GM19395 (cell line): ENCODE data around the gene SLC7A6.

Source experiments
- ATAC-seq: cut with Tn5 transposase; IDR thresholded peaks from one replicate; pipeline ENCODE4 v1.9.1; 2021; ENCODE audit warnings: mild to moderate bottlenecking, moderate library complexity; ENCODE audit not compliant: unreplicated experiment

SLC7A6 gene

DNA sequence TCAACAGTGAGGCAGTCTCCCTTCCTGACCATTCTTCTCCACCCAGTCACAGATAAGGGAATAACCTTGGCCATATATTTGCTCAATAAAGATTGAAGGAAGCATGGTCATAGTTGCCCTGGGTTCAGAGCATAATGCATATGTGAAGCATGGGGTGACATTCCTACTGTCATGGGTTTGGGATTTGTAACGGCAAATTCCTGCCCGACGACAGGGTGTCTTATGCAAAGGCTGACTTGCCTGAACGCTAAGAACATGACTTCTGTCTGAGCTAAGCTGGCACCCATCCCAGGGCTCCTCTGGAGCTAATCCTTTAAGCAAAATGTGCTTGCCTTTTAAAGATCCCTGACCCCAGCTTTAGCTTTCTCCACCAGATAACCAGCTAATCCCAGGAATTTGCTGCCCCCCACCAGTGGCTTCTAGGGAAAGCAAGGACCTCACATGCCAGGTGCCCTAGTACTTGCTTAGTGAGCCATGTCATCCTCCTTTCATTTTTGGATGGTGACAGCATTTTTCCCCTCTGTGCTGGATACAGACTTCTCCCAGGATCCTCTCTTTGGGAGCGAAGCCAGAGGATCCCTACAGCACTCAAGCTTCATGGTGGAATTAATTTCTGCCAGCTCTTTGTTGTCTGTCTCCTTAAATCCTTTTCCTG, 34.7 kb downstream of the SLC7A6 start:
- ATAC-seq: no peak

DNA sequence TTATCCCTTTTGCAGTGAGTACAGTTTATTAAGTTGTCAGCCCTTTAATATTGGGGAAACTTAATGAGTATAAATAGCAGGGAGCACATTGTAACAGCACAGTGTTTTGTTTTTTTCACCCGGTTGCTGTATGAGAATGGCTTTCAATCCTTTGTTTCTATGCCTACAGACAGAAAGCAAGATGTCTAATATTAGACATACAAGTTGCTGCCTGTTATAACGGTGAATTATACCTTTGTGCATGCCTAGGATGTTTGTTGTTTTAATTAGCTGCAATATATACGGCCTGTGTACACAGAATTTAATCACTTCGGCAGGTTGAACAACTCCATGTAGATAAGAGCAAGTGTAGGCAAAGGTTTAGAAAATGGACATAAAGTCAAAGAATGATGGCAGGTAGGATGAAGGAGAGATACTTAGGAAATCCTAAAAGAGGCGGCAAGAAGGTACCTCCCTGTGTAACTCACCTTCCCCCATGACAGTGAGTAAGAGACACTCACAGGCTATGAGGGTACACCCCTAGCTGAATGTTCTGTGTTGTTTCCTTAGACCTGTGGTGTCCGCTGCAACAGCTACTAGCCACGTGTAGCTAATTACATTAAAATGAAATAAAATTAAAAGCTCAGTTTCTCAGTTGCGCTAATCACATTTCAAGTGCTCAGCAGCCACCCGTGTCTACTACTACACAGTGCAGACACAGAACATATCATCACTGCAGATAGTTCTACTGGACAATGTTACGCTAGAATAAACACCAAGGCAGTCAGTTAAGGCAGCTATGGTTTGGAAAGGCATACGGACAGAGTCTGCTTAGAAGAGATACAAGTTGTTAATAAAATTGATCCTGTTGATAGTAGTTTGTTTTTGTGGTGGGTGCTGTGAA, 35.5 kb downstream of the SLC7A6 start:
- no peak for ATAC-seq

DNA sequence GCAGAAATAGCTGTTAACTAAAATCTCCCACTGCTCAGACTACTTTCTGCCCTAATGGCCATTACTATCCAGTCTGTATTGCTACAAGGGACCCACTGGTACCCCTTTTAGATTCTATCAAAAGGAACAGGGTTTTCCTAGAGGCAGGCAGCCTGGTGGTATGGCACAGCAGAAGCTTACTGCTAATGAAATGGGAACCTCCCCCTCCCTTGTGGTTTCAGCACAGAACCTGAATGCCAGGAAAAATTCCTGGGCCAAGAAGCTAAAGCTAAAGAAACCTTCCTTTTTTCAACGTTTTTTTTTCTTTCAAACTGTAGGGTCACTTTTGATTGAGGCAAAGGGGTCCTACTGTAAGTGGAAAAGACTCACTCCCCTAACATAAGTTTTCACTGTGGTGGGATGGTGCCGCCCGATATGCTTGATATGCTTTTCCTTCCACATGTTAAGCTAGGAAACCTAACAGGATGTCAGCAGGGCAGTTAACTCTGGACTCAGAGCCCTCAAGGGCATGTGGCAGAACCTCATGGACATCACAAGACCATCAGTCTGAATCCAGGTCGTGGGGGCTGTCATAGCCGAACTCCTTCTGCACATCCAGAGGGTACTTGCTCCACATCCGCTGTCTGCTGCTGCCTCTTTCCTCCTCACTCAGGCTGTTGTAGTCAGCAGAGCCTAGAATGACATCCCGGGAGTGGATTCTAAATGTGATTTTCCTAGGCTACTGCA, 36.6 kb downstream of the SLC7A6 start:
- ATAC-seq: no peak

DNA sequence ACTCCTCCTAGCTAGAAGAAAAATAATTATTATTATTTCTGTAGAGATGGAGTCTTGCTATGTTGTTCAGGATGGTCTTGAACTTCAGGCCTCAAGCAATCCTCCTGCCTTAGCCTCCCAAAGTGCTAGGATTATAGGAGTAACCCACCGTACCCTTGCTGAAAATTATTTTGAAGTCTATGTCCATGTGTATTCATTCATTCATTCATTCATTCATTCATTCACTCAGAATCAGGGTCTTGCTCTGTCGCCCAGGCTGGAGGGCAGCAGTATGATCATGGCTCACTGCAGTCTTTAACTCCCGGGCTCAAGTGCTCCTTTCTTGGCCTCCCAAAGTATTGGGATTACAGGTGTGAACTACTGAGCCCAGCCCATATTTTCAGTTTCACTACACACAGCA, 42.3 kb downstream of the SLC7A6 start:
- no peak for ATAC-seq

DNA sequence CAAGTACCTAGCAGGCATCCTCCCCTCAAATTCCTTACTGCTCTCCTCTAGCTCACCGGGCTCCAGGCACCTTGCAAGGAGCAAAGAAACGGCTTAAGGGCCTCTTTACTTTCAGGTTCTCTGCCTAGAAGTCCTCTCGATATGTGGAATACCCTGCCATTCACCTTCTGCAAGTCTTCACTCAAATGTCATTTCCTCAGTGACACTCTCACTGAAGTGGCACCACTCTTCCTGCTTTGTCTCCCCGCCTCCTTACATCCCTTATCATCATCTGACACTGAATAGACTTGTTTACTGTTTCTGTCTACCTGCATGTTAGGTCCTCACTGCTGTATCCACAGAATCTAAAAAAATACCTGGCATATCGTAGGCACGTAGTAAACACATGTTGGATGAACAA, 45.5 kb downstream of the SLC7A6 start:
- no peak for ATAC-seq

DNA sequence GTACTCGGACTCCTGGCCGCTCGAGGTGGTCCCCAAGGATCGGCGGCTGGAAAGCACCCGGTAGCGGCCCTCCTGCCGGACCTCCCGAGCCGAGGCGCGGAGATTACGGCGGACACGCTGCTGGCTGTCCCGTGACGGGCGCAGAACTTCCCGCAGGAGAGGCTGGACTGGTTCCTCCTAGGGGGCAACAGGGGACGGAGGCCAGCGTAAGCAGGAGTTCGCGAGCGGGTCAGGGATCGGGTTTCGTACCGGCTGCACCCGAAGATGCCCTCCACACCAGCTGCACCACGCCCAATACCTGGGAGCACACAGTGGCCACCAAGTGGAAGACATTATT, 46.1 kb downstream of the SLC7A6 start:
- ATAC-seq: peak; percentile 36

DNA sequence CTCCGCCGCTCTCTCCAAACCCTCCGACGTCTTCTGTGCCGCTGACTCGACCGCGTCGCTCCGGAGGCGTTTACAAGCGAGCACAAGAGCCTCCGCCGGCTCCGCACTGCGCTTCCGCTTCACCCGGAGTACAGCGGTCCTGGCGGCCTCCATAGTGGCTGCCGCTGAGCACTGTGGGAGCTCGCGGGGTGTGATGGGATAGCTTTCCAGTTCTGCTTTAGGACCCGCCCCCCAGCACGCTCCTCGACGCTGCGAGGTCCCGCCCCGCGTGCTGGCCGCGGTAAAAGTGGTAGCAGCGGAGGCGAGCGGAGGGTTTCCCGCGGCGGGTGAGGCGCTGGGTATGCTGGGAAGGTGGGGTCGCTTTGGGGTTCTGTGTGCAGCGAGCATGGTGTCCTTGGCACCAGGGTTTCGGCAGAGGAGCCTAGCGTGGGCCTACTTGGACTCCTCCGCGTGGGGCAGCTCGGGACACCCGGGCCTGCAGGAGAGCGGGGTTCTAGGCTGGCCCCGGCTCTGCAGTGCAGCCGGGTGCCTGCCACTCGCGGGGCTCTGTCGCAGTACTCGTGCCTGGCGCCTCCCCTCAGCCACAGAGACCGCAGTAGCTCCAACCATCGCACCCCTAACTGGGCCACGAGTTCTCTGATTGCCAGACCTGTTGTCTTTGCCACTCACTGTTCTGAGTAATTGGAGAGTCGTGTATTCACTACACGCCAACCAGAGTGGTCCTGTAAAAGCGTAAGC, 46.6 kb downstream of the SLC7A6 start, which contains the start of the genes PRMT7 and SLC7A6OS:
Gene PRMT7, plus strand, starts transcription at position 246 of the 738 bp plus-strand sequence. CDS start 4,961 bp downstream, outside the sequence.
Gene SLC7A6OS, minus strand, starts transcription at position 173 of the 738 bp plus-strand sequence. Its CDS starts 20 bp downstream, at position 153.
- peak; percentile 97 for ATAC-seq

DNA sequence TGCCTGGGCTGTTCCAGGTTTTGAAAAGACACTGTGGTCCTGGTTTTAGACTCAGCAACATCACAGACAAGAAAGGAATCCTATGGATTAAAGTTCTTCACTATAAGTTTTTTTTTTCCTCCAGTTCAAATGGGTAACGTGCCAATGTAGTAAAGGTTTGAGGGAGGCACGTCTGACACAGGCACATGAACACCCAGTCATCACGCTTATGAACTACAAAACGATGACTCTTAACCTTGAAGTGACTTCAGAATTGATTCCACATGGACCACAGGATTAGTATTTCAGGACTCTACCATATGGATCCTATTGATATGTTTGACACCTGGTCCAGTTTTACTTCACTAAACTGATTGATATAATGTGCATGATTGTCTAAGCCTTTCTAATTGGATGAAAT, 48.8 kb downstream of the SLC7A6 start:
- ATAC-seq: no peak

DNA sequence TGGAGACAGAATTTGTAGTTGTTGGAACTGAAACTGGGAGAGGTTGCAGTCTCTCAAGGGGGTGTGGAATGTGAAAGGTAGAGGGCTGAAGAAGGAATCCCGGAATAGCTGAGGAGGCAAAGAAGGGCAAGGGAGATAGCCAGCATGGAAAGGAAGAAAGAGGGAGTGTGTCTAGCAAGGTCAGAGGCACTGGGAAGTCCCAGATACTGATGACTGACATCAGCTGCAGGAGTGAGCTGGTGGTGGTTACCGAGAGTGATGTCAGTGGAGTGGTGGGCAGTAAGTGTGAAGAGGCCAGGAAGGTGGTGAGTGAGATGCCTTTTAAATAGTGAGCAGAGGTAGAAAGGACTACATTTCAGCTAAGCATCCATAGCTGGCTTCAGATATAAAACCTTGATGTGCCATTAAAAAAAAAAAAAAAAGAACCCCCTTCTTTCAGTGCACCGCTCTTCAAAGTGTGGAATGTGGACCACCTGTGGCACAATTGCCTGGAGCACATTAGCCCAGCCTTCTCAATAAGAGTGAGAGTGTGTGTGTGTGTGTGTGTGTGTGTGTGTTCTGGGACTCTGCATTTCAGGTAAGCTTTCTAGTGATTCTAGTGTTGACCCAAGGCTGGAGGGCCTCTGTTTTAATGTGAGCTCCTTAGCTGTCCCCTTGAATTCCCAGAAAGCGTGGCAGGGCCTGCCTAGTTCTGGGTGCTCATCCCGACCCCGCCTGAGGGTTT, 55.0 kb downstream of the SLC7A6 start:
- no peak for ATAC-seq

DNA sequence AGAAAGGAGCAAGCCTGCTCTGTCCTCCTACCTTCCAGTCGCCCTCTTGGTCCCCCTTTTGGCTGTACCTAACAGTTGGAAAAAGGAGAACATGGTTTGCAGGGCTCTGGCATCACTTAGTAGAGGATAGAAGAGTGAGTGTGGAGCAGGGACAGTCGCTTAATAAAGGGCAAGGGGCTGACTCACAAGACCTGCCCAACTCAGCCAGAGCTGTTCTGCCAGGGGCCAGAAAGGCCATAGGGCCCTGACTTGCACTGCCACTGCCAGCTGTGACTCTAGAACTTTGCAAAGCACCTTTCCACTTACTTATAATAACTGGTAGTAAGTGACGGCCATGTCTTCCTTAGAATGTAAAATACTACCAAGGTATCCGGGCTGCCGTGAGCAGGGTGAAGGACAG, 60.0 kb downstream of the SLC7A6 start:
- no peak for ATAC-seq

DNA sequence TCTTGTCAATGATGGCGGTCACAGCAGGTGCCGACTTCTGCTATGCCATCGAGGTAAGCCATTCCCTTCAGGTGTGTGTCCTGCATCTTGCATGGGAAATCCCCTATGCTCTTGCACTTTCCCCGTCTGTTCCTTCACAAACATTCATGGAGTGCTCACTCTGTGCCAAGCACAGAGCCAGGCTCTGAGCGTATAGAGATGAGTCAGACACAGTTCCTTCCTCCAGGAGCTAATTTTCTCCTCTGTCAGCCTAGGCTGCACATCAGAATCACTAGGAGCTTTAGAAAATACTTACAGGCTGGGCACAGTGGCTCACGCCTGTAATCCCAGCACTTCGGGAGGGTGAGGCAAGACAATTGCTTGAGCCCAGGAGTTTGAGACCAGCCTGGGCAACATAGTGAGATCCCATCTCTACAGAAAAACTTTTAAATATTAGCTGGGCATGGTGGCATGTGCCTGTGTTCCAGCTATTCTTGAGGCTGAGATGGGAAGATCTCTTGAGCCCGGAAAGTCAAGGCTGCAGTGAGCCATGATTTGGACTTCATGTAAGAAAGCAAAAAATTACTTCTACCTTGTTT, 60.5 kb downstream of the SLC7A6 start:
- ATAC-seq: no peak

DNA sequence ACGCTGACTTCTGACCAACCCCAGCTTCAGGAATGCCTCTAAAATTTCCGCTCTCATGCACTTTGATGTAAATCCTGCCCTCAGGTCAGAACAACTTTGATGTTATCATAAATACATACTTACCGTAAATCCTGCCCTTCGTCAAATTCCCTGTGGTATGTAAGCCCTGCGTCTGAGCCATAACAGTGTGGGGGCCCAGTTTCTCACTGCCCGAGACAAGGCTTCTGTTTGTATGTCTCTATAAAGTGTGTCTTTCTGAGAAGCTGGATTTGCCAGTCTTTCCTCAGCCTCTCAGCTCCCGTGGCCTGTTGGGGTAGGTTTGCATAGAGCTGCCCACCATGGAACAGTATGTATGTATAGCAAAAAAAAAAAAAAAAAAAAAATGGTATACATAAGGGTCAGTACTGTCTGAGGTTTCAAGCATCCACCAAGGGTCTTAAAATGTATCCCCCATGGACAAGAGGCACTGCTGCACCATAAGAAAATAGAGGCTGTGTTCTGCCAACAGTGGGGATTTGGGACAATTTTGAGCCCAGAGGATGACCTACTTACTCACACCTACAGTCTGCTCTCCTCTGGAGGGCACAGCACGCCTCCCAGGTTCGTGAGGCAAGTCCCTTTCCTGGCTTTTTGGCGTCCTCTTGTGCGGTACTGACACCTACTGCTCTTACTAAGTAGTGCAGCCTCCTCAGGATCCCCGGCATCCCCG, 64.0 kb downstream of the SLC7A6 start:
- ATAC-seq: peak; percentile 72

DNA sequence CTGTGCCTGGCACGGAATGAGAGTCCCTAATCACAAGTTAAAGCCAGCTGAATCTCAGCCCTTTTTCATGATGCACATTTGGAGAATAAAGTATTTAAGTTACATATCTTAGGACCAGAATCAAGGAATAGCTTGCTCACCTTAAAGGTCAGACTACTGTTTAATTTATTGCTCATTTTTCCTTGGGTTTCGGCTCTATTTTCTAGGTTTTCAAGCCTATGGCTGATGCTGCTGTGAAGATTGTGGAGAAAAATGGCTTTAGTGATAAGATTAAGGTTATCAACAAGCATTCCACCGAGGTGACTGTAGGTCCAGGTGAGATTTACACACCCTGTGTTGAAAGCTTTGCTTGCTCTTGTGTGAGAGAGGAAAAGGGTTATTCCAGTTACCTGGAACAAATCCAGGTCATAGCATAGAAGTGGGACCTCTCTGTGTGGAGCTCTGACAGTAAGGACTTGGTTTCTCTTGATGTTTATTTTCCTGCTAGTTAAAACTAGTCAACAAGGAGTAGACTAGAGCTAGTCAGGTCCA, 64.6 kb downstream of the SLC7A6 start:
- ATAC-seq: no peak

DNA sequence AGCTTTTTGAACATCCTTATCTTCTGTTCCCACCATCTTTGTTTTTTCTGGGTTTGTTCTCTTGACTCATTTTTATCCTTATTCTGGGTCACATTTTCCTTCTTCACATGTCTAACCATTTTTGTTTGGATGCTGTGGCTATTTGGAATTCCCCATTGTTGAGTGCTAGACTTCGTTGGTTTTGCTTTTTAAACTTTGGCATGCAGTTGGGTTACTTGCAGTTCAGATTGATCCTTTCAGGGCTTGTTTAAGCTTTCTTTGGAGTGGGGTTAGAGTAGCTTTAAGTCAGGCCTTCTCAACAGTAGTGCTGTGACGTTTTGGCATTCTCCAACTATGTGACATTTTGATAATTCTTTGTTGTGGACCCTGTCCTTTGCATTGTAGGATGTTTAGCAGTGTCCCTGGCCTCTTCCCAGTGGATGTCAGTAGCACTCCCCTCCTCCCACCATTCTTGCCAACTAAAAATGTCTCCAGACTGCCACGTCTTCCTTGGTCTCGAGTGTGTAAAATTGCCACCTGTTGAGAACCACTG, 67.6 kb downstream of the SLC7A6 start:
- ATAC-seq: no peak

DNA sequence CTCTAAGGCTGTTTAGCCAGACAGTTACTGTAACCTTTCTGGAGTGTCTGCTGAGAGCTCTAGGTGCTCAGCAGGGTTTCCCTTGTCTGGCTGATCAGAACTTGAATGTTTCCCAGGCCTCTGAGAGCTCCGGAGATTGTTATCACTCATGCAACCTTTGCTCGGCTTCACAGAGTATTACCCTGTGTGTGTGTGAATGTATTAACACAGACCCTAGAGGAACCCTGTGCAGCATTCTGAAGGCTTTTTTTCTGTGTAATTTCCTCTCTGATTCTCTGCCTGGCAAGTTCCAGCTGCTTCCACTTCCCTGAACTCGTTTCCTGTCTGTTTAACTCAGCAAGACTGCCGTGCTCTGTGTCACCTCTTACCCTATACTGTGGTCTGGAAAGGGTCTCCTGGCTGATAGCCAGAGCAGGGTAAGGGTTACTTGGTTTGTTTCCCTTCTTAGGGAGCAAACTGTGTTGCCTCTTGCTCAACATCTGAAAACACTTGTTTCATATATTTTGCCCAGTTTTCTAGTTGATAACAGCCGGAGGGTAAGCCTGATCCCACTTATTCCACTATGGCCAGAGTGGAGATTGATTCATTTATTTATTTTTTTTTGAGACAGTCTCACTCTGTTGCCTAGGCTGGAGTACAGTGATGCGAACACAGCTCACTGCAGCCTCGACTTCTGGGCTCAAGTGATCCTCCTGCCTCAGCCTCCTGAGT, 68.2 kb downstream of the SLC7A6 start:
- no peak for ATAC-seq

DNA sequence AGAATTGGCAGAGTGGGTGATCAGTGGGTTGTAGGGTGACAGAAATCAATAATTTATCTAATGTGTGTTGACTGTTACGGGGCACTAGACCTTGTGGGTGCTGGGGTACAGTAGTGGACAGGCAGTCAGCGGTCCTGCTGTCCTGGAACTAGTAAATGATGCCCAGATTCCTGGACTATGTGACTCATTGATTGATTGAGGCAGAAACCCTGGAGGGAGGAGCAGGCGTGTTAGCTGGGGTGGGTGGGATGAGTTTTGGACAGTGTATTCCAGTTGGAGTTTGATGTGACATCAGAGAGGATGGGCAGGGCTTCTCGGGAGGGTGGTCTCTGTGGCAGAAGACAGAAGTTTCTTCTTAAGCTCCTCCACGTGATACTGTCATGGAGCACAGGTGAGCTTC, 70.8 kb downstream of the SLC7A6 start:
- no peak for ATAC-seq

DNA sequence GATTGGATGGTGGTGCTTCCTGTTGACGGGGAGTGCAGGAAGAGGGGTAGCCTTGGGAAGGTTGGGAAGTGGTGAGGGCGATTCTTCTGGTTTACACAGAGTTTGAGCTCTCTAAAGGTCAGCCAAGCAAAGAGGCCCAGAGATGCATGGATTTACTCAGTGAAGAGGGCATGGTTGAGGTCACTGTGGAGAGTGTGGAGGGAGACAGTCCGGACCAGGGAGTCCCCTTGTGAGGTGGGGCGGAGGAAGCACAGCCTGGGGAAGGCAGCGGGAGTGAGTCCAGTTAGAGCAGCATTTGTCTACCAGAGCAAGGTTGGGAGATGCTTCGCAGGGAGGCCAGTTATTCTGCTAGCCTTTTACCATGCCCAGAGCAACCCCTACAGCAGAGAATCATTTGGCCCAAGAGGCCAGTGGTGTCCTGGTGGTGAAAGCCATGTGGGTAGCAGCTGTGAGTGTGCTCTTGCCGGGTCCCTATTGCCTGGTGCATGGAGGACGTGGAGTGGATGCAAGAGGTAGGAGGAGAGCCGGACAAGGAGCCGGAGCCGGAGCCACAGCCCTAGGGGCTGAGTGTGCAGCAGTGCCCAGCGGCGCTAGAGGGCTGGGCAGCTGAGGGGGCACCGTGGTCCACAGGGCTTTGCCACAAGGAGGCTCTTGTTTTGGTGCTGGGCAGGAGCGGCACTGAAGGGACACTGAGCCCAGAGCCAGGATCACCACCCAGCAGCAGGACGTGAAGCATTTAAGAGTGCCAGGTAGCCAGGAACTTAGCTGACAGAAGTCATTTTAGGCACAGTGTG, 74.2 kb downstream of the SLC7A6 start:
- ATAC-seq: no peak
